ENCODE results near the gene LECT2. TPM values are rescaled to one million over a fixed set of nuclear protein-coding genes. Genes with fewer than 3 reads are reported as not detected.

Gene LECT2
- total and polyA plus RNA-seq, 2 experiments from 2014 or later = 0.45 TPM; not detected in 1

- peak; percentile 36; the same call in 2 of the 3 replicates for ATAC-seq
- no peak for DNase-seq (ENCODE audit: low spot score)
- no peak overlapping the region for H3K27ac Mint-ChIP-seq
These were observed 35.9 kb upstream of the LECT2 start for GRCh38 chr5:135990528-135991255.

More at GRCh38 chr5:135990528-135991255, 35.9 kb upstream of the LECT2 start:
- peaks cover 2% of the 10 kb centered on the region; the same call in 1 of the 3 replicates for H3K4me1 Mint-ChIP-seq
- no peak overlapping the region for H3K4me2 ChIP-seq
- H3K27ac ChIP-seq (ENCODE audit: low read depth) = no peak overlapping the region
- H3K27me3 Mint-ChIP-seq (ENCODE audit: insufficient read depth, low read depth, poor library complexity) = peaks cover 1% of the 10 kb centered on the region
- H3K4me3 ChIP-seq = no peak overlapping the region
- no peaks in the 10 kb centered on the region for H3K4me1 ChIP-seq (ENCODE audit: insufficient read depth)
- TF ChIP-seq NANOG (IDR thresholded peaks at IDR 0.05; ENCODE audit: borderline replicate concordance) = no peak
- no peak for TF ChIP-seq REST (IDR thresholded peaks at IDR 0.05; ENCODE audit: unreplicated experiment)
- TF ChIP-seq ZNF114 (CRISPR knock-in tag; IDR thresholded peaks at IDR 0.05) = no peak
- no peak for TF ChIP-seq CTCF (conservative IDR thresholded peaks at IDR 0.05; ENCODE audit: low read depth in 2 of 2)
- no peak for TF ChIP-seq STAT1 (IDR thresholded peaks at IDR 0.05; ENCODE audit: unreplicated experiment)
- no peak for TF ChIP-seq EZH2phosphoT487 (IDR thresholded peaks at IDR 0.05; ENCODE audit: unreplicated experiment)
- TF ChIP-seq ZNF462 (CRISPR knock-in tag; IDR thresholded peaks at IDR 0.05) = no peak
- TF ChIP-seq ZNF331 (CRISPR knock-in tag; IDR thresholded peaks at IDR 0.05; ENCODE audit: low read depth) = no peak
- TF ChIP-seq POLR2AphosphoS5 (IDR thresholded peaks at IDR 0.05; ENCODE audit: low read depth) = no peak
- TF ChIP-seq JUNB (IDR thresholded peaks at IDR 0.05; ENCODE audit: unreplicated experiment) = no peak
- no peak for TF ChIP-seq EZH2 (IDR thresholded peaks at IDR 0.05; ENCODE audit: low read depth, unreplicated experiment)
- no peak for TF ChIP-seq CREB1 (CRISPR knock-in tag; IDR thresholded peaks at IDR 0.05; ENCODE audit: low read depth)
- TF ChIP-seq ETS1 (IDR thresholded peaks at IDR 0.05) = no peak
- H3F3A ChIP-seq (replicated peaks; ENCODE audit: low read depth) = no peaks in the 10 kb centered on the region
- H3K9me2 ChIP-seq (ENCODE audit: insufficient read depth) = no peaks in the 10 kb centered on the region
- H3K4me3 Mint-ChIP-seq = no peak overlapping the region
- peak overlapping the region; percentile 84 for H2AFZ ChIP-seq
- H3K36me3 ChIP-seq (ENCODE audit: insufficient read depth) = no peaks in the 10 kb centered on the region
- no peaks in the 10 kb centered on the region for H3K36me3 Mint-ChIP-seq (ENCODE audit: low read depth)
- H3K9me3 Mint-ChIP-seq = no peaks in the 10 kb centered on the region; the same call in 2 of the 3 replicates
- H3K27me3 ChIP-seq (ENCODE audit: insufficient read depth) = no peaks in the 10 kb centered on the region
- H4K20me1 ChIP-seq (replicated peaks; ENCODE audit: insufficient read depth) = 0 out of 2 replicates have a peak, but pooled peaks cover 3% of the 10 kb centered on the region
- no peaks in the 10 kb centered on the region for H3K79me2 ChIP-seq (replicated peaks; ENCODE audit: insufficient read depth)
